GM19324 (cell line): ENCODE measurements around the gene CYP2F1.
"Not testable (repeated sequence)": the region's sequence is repeated elsewhere in the genome, so short reads cannot be mapped to it uniquely, and the experiment has no call there.

ENCODE experiments used
- ATAC-seq: cut with Tn5 transposase; IDR thresholded peaks from one replicate; pipeline ENCODE4 v1.9.1; 2021; ENCODE audit warnings: mild to moderate bottlenecking, moderate library complexity; ENCODE audit not compliant: unreplicated experiment, low FRiP score

Gene CYP2F1, protein sequence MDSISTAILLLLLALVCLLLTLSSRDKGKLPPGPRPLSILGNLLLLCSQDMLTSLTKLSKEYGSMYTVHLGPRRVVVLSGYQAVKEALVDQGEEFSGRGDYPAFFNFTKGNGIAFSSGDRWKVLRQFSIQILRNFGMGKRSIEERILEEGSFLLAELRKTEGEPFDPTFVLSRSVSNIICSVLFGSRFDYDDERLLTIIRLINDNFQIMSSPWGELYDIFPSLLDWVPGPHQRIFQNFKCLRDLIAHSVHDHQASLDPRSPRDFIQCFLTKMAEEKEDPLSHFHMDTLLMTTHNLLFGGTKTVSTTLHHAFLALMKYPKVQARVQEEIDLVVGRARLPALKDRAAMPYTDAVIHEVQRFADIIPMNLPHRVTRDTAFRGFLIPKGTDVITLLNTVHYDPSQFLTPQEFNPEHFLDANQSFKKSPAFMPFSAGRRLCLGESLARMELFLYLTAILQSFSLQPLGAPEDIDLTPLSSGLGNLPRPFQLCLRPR

DNA sequence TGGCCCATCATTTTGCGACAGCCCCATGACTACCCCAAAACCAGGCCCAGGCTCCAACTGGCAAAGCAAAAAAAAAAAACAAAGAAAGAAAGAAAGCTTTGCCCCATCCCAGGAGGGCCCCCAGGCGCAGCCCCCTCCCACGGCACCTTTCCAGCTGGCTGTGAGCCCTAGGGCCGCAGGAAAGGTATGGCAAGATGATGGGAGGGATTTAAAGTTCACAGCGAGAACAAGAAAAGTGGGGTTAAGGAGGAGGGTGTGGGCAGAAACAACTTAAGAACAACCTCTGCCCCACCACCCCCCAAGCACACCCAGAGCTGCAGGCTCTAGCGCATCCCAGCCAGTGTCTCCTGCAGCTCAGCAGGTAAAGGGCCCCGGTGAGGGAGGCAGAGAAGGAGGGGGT is at the start of gene CYP2F1:
Gene CYP2F1, plus strand, starts transcription at position 301 of the 400 bp plus-strand sequence. CDS start 1,757 bp downstream, outside the sequence.
- ATAC-seq: no peak

GRCh38 chr19:41064974-41065569 is 49.2 kb upstream of the CYP2F1 start:
- no peak for ATAC-seq

DNA sequence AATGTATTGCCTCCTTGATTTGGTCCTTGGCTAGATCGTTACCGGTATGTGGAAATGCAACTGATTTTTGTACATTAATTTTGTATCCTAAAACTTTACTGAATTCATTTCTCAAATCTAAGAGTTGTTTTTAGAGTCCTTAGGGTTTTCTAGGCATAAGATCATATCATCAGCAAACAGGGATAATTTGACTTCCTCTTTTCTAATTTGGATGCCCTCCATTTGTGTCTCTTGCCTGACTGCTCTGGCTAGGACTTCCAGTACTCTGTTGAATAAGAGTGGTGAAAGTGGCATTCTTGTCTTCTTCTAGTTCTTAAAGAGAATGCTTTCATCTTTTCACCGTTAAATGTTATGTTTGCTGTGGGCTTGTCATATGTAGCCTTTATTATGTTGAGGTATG is 37.9 kb upstream of the CYP2F1 start:
- ATAC-seq: no peak

GRCh38 chr19:41083516-41083915 is 30.7 kb upstream of the CYP2F1 start:
- ATAC-seq: no peak

DNA sequence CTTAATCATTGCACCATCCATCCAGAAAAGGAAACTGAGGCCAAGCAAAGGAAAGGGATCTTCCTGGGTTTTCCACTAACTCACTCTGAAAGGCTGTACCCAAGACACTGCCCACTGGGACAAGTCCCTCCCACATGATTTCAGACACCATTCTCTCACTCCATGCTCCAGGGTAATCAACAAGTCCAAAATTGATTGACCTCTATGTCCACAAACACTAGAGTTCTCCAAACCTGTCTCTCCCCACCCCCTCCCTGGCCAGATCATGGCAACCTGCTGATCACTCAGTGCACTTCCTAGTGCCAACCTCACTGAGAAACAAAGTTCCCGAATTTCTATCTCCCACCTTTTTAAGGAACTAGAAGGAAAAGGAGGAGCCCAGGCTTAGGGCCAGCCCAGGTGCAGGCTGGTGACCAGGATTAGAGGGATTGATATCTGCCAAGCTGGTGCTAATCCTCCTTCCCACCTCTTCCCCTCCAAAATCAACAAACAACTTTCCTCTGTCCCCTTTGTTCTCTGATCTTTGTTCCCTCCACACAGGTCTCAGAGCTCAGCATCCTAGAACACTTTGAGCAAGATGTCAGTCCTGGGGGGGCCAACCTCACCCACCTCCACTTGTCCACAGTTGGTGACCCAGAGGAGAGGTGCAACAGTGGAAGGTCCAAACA is 28.4 kb upstream of the CYP2F1 start:
- ATAC-seq: no peak

- no peak for ATAC-seq
These were observed 26.1 kb upstream of the CYP2F1 start, which contains the start of gene CYP2A13 for GRCh38 chr19:41088151-41088550. Gene CYP2A13, plus strand, starts transcription at chr19:41088451. Its CDS starts 21 bp downstream, at chr19:41088472.

DNA sequence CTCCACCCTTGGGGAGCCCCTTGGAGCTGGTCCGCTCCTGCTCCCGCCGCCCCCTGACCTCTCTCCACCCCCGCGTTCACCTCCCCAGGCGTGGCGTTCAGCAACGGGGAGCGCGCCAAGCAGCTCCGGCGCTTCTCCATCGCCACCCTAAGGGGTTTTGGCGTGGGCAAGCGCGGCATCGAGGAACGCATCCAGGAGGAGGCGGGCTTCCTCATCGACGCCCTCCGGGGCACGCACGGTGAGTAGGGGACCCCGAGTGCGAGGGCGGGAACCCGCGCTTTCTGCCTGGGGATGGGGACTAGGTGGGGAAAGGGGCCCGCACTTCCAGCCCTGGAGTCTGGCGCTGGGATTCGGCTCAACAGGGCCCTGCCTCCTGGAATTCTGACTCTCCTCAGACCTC is 24.3 kb upstream of the CYP2F1 start:
- no peak for ATAC-seq

GRCh38 chr19:41095703-41096102 is 18.5 kb upstream of the CYP2F1 start:
- no peak for ATAC-seq

- no peak for ATAC-seq
These were observed 17.9 kb upstream of the CYP2F1 start for GRCh38 chr19:41096353-41096752.

- ATAC-seq: no peak
These were observed 16.9 kb upstream of the CYP2F1 start for GRCh38 chr19:41097302-41097701.

DNA sequence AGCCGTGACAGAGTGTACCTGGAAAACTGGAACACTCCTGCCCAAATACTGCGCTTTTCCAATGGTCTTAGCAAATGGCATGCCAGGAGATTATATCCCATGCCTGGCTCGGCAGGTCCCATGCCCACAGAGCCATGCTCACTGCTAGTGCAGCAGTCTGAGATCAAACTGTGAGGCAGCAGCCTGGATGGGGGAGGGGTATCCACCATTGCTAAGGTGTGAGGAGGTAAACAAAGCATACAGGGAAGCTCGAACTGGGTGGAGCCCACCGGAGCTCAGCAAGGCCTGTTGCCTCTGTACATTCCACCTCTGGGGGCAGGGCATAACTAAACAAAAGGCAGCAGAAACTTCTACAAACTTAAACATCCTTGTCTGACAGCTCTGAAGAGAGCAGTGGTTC is 15.5 kb upstream of the CYP2F1 start:
- no peak for ATAC-seq

DNA sequence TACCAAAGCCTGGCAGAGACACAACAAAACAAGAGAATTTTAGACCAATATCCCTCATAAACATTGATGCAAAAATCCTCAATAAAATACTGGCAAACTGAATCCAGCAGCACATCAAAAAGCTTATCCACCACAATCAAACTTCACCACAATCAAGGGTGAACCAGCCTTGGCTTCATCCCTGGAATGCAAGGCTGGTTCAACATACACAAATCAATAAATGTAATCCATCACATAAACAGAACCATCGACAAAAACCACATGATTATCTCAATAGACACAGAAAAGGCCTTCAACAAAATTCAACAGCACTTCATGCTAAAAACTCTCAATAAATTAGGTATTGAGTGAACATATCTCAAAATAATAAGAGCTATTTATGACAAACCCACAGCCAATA is 12.0 kb upstream of the CYP2F1 start:
- ATAC-seq: not testable (repeated sequence)

- ATAC-seq: no peak
These were observed 8.1 kb upstream of the CYP2F1 start for GRCh38 chr19:41106177-41106576.

GRCh38 chr19:41111296-41111695 is 2.9 kb upstream of the CYP2F1 start:
- no peak for ATAC-seq

GRCh38 chr19:41111750-41112295 is 2.4 kb upstream of the CYP2F1 start:
- no peak for ATAC-seq

DNA sequence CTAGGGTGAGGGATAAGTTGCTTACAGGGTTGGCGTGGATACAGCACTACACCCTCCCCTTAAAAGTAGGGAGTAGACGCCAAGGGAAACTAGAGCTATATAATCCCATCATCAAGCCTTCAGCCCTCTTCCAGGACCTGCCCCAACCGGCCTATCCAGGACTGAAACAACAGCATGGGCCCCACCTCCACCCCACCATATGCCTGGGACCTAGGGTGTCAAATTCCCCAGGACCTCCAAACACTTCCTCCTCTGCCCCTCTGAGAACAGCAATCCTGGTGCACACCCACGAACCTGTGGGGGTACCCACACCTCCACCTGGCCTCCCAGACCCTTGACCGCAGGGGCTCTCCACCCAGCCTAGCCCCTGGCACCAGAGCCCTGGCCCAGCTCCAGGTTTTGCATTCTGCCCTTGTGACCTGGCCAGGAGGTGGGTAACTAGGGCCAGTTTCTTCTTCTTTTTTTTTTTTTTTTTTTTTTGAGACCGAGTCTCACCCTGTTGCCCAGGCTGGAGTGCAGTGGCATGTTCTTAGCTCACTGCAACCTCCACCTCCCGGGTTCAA is 1.4 kb upstream of the CYP2F1 start:
- ATAC-seq: no peak

- no peak for ATAC-seq
These were observed 2.0 kb downstream of the CYP2F1 start for GRCh38 chr19:41116261-41116660.

GRCh38 chr19:41120929-41121911 is 7.0 kb downstream of the CYP2F1 start:
- ATAC-seq: not testable (repeated sequence)

DNA sequence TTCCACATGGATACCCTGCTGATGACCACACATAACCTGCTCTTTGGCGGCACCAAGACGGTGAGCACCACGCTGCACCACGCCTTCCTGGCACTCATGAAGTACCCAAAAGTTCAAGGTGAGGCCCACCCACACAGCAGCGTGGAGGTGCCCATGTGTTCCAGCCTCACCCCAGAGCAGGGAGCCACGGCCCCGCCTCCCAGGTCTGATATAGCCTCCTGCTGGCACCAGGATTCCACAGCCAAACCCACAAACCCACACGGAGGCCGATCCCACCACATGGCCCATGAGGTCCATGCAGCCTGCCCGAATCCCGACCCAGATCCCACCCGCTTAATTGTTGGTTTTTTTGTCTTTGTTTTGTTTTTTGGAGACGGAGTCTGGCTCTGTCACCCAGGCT is 8.6 kb downstream of the CYP2F1 start:
- not testable (repeated sequence) for ATAC-seq
